Measurements from ENCODE around the gene OR2C3.
"Not testable (repeated sequence)": the region's sequence is repeated elsewhere in the genome, so short reads cannot be mapped to it uniquely, and the experiment has no call there.

Gene OR2C3

DNA sequence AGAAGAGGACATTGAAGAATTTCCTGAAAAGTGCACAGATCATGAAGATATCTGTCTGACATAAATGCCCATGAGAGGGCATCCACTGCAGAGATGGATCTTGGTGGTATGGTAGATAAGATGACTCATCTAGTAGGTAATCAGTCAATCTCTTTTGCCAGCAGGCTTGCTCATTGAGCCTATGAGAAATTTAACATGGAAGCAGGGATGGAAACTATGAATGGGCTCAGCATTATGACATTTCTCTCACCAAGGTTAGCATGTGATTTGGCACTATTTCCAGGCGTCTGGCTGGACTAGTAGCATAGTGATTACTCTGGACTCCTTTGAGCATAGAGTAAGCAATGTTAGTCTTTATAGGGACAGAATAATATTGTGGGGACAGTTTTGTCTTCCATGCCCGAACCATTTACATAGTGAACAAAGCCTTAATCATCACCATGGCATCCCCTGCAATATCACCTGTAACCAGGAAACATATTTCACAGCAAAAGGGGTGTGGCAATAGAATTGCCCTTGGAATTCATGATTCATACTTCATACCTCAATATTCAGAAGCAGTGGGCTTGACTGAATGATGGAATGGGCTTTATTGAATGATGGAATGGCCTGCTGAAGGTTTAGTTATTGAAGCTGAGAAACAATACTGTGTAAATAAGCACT is 7.3 kb downstream of the OR2C3 start:
- no peaks in the 10 kb centered on the region for H3K36me3 ChIP-seq (ENCODE audit: low read depth)
- H3K4me3 ChIP-seq (ENCODE audit: severe bottlenecking) = no peak overlapping the region
- H3K27me3 ChIP-seq (ENCODE audit: insufficient read depth, poor library complexity, severe bottlenecking) = no peaks in the 10 kb centered on the region
- peak; percentile 85 for ATAC-seq (ENCODE audit: low read depth)
- DNase-seq (ENCODE audit: low spot score) = no peak
- no peak overlapping the region for H3K27ac ChIP-seq (ENCODE audit: poor library complexity, severe bottlenecking)
- TF ChIP-seq, protein P1, sequence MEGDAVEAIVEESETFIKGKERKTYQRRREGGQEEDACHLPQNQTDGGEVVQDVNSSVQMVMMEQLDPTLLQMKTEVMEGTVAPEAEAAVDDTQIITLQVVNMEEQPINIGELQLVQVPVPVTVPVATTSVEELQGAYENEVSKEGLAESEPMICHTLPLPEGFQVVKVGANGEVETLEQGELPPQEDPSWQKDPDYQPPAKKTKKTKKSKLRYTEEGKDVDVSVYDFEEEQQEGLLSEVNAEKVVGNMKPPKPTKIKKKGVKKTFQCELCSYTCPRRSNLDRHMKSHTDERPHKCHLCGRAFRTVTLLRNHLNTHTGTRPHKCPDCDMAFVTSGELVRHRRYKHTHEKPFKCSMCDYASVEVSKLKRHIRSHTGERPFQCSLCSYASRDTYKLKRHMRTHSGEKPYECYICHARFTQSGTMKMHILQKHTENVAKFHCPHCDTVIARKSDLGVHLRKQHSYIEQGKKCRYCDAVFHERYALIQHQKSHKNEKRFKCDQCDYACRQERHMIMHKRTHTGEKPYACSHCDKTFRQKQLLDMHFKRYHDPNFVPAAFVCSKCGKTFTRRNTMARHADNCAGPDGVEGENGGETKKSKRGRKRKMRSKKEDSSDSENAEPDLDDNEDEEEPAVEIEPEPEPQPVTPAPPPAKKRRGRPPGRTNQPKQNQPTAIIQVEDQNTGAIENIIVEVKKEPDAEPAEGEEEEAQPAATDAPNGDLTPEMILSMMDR (IDR thresholded peaks at IDR 0.05; ENCODE audit: poor library complexity, severe bottlenecking) = no peak
- peaks cover 8% of the 10 kb centered on the region for H3K4me1 ChIP-seq (ENCODE audit: insufficient read depth, poor library complexity, severe bottlenecking)
- no peaks in the 10 kb centered on the region for H3K9me3 ChIP-seq (ENCODE audit: severe bottlenecking)

DNA sequence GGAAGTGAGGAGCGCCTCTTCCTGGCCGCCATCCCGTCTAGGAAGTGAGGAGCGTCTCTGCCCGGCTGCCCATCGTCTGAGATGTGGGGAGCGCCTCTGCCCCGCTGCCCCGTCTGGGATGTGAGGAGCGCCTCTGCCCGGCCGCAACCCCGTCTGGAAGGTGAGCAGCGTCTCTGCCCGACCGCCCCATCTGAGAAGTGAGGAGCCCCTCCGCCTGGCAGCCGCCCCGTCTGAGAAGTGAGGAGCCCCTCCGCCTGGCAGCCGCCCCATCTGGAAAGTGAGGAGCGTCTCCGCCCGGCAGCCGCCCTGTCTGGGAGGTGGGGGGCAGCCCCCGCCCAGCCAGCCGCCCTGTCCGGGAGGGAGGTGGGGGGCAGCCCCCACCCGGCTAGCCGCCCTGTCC is 14.4 kb downstream of the OR2C3 start:
- not testable (repeated sequence) for H3K9me3 ChIP-seq (ENCODE audit: severe bottlenecking); H3K27ac ChIP-seq (ENCODE audit: poor library complexity, severe bottlenecking); H3K4me3 ChIP-seq (ENCODE audit: severe bottlenecking); ATAC-seq (ENCODE audit: low read depth); H3K36me3 ChIP-seq (ENCODE audit: low read depth); DNase-seq (ENCODE audit: low spot score); H3K27me3 ChIP-seq (ENCODE audit: insufficient read depth, poor library complexity, severe bottlenecking); H3K4me1 ChIP-seq (ENCODE audit: insufficient read depth, poor library complexity, severe bottlenecking)

DNA sequence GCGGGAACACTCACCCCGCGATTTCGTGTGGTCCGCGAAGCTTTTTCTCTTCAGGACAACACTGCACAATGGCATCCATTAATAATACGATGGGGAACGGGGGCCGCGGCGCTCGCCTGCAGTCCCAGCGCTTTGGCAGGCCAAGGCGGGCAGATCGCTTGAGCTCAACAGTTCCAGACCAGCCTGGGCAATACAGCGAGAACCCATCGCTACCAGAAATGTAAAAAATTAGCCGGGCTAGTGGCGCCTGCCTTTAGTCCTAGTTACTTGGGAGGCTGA is 17.7 kb downstream of the OR2C3 start:
- Histone ChIP-seq H3K9me3 (ENCODE audit: severe bottlenecking) (no peaks in the 10 kb centered on the region), H3K27ac (ENCODE audit: poor library complexity, severe bottlenecking) (no peak overlapping the region), H3K4me1 (ENCODE audit: insufficient read depth, poor library complexity, severe bottlenecking) (no peaks in the 10 kb centered on the region), H3K4me3 (ENCODE audit: severe bottlenecking) (no peak overlapping the region), H3K36me3 (ENCODE audit: low read depth) (no peaks in the 10 kb centered on the region), H3K27me3 (ENCODE audit: insufficient read depth, poor library complexity, severe bottlenecking) (no peaks in the 10 kb centered on the region)
- TF ChIP-seq, protein P1 (IDR thresholded peaks at IDR 0.05; ENCODE audit: poor library complexity, severe bottlenecking) = no peak
- DNase-seq (ENCODE audit: low spot score) (no peak), ATAC-seq (ENCODE audit: low read depth) (no peak)

DNA sequence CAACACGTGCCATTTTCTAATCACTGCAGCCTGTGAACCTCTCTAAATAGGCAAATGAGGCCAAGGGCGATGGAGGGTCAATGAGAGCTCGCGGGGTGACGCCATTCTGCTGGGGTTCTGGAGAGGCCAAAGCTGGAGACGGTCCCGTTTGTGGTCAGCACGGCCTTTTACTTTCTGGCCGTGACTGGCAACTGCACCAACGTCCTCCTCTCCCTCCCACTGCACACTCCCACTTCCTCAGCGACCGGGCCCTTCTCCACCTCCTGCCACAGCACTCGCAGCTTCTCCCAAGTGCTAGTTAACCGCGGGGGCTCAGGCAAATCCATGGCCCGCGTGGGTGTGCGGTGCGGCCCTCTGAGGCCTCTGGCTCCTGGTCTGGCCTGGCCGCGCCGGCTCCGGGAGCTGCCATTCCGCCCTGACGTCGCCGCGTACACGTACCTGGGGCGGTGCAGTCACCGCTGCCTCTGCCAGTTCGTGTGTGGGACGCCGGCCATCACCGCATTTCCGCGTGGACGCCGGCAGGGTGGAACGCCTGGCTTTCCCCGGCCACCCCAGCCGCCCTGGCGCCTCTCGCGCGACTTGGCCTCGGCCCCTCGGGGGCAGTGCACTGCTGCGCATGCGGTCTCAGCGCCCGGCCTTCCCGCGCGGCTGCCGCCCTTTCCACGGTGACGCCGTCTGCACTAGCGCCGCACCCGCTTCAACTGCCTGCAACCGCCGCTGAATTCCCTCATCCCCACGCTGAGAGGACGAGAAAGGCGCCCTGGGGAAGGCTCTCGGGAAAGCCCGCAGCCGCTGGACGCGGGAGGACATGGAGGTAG is 18.2 kb downstream of the OR2C3 start:
- no peak overlapping the region for H3K27ac ChIP-seq (ENCODE audit: poor library complexity, severe bottlenecking)
- TF ChIP-seq, protein P1 (IDR thresholded peaks at IDR 0.05; ENCODE audit: poor library complexity, severe bottlenecking) = no peak
- no peaks in the 10 kb centered on the region for H3K4me1 ChIP-seq (ENCODE audit: insufficient read depth, poor library complexity, severe bottlenecking)
- ATAC-seq (ENCODE audit: low read depth) = no peak
- H3K27me3 ChIP-seq (ENCODE audit: insufficient read depth, poor library complexity, severe bottlenecking) = no peaks in the 10 kb centered on the region
- DNase-seq (ENCODE audit: low spot score) = no peak
- no peak overlapping the region for H3K4me3 ChIP-seq (ENCODE audit: severe bottlenecking)
- no peaks in the 10 kb centered on the region for H3K9me3 ChIP-seq (ENCODE audit: severe bottlenecking)
- H3K36me3 ChIP-seq (ENCODE audit: low read depth) = no peaks in the 10 kb centered on the region

DNA sequence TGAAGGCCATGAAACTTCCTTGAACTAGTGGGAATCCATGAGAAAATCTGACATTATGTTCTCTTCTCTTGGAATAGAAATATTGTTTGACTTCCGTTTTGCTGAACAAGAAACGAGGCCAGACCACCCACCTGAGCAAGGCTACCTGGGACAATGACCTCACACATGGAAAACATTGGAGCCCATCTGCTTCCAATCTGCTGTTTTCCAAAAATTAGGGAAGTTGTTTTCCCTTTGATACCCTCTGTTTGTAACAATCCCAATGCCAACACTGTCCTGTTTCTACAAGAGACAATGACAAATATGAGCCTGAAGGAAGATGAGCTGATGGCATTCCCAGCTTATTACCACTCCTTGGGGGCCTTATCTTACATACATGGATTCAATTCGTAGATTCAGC is 29.4 kb downstream of the OR2C3 start:
- no peak for DNase-seq (ENCODE audit: low spot score)
- Histone ChIP-seq H3K27me3 (ENCODE audit: insufficient read depth, poor library complexity, severe bottlenecking) (no peaks in the 10 kb centered on the region), H3K4me1 (ENCODE audit: insufficient read depth, poor library complexity, severe bottlenecking) (no peaks in the 10 kb centered on the region), H3K36me3 (ENCODE audit: low read depth) (no peaks in the 10 kb centered on the region), H3K9me3 (ENCODE audit: severe bottlenecking) (no peaks in the 10 kb centered on the region), H3K4me3 (ENCODE audit: severe bottlenecking) (no peak overlapping the region), H3K27ac (ENCODE audit: poor library complexity, severe bottlenecking) (no peak overlapping the region)
- no peak for ATAC-seq (ENCODE audit: low read depth)
- TF ChIP-seq, protein P1 (IDR thresholded peaks at IDR 0.05; ENCODE audit: poor library complexity, severe bottlenecking) = no peak

All from RWPE2 (cell line).